Esophagus squamous epithelium (tissue), 5 donors: ENCODE measurements around the gene LTBP3. TPM values are rescaled to one million over a fixed set of nuclear protein-coding genes. Genes with fewer than 3 reads are reported as not detected.

Experiments used
- DNase-seq: peaks from one replicate; lab custom pipeline; 2025; lab: John Stamatoyannopoulos, UW
- H3K27ac ChIP-seq, 4 donors: fragments of 200-600 bp; sonication (generic); one replicate each; pipeline ENCODE4 v1.5.1; 2016 to 2019; ENCODE audit warnings: mild to moderate bottlenecking in 1 of 4
- H3K27me3 ChIP-seq, 4 donors: fragments of 200-600 bp; sonication (generic); 1 replicate in 3 of 4; 2 replicates in 1 of 4; pipeline versions ENCODE4 v1.5.1 to v1.6.0; 2017 to 2021; ENCODE audit warnings: antibody characterized with exemption in 1 of 4
- H3K36me3 ChIP-seq, 3 donors: fragments of 200-600 bp; sonication (generic); one replicate each; pipeline ENCODE4 v1.5.1; 2016 to 2019
- H3K4me1 ChIP-seq, 3 donors: fragments of 200-600 bp; sonication (generic); one replicate each; pipeline ENCODE4 v1.5.1; 2017 to 2019
- H3K4me3 ChIP-seq, 4 donors: fragments of 200-600 bp; sonication (generic); 1 replicate in 3 of 4; 2 replicates in 1 of 4; pipeline ENCODE4 v1.5.1; 2016 to 2019; ENCODE audit warnings: mild to moderate bottlenecking in 2 of 4, moderate library complexity in 1 of 4
- H3K9me3 ChIP-seq, 3 donors: fragments of 200-600 bp; sonication (generic); one replicate each; pipeline ENCODE4 v1.5.1; 2016 to 2019
- CTCF ChIP-seq, 6 experiments: fragments of 450-650 bp in 4 of 6; fragments of 200-600 bp in 2 of 6; sonication (generic) in 2 of 6; IDR thresholded peaks; one replicate each; pipeline ENCODE4 v1.5.1; 2016 to 2019; ENCODE audit warnings: antibody characterized with exemption in 6 of 6, mild to moderate bottlenecking in 4 of 6, moderate library complexity in 4 of 6
- POLR2A ChIP-seq, 4 donors: fragments of 450-650 bp; IDR thresholded peaks; one replicate each; pipeline ENCODE4 v1.6.1; 2017; ENCODE audit warnings: antibody characterized with exemption in 4 of 4, mild to moderate bottlenecking in 4 of 4, moderate library complexity in 3 of 4
- WGBS, 2 donors: methylation state at CpG; one replicate each; pipeline ENCODE4 v1.1.5; 2018; 5-methylcytosine and 5-hydroxymethylcytosine counted together
- intact Hi-C: fragments of 100-400 bp; cut with DNase I; formaldehyde crosslinking; loops from one replicate; pipeline ENCODE4 v1.15.0; 2022
- total RNA-seq, 4 donors: library from RNA; depleted of rRNA; stranded (reverse); fragments of >200 nt; gene quantifications; one replicate each; pipeline ENCODE4 v1.1.0, GENCODE V29; 2016
- donor health status: DM: yes; HTN: yes; CAD: no.

LTBP3 gene
- total RNA-seq, 4 donors from 2014 or later: 28.1 to 87.5 (median 54.0) TPM

- peak overlapping the region in 2 of 4 donors; percentile 19 to 27 for H3K4me3 ChIP-seq
- DNase-seq: no peak
- WGBS, 2 donors: 18 to 19% methylated on average over 4 of the region's 4 CpGs
- intact Hi-C loops: no loop called here
- peak overlapping the region; percentile 95 to 100 (median 97) for H3K27ac ChIP-seq
- H3K36me3 ChIP-seq: no peaks in the 10 kb centered on the region
- H3K9me3 ChIP-seq: no peaks in the 10 kb centered on the region
- H3K27me3 ChIP-seq: no peaks in the 10 kb centered on the region
- TF ChIP-seq CTCF (IDR thresholded peaks at IDR 0.05): no peak
- TF ChIP-seq POLR2A (IDR thresholded peaks at IDR 0.05): no peak
- H3K4me1 ChIP-seq: peaks cover 87 to 97% (median 93%) of the 10 kb centered on the region in 3 donors
These were observed 65.8 kb downstream of the LTBP3 start for GRCh38 chr11:65492387-65492636.

- 14 to 19% methylated on average over 12 to 14 of the region's 17 CpGs for WGBS, 2 donors
- TF ChIP-seq CTCF (IDR thresholded peaks at IDR 0.05) (no peak), POLR2A (IDR thresholded peaks at IDR 0.05) (peak in 3 of 4 donors; percentile 4 to 40 (median 27))
- intact Hi-C loops: no loop called here
- Histone ChIP-seq H3K27me3 (no peaks in the 10 kb centered on the region), H3K4me3 (peak overlapping the region in 1 of 4 donors; percentile 9), H3K36me3 (no peaks in the 10 kb centered on the region), H3K27ac (peak overlapping the region; percentile 95 to 100 (median 97)), H3K9me3 (no peaks in the 10 kb centered on the region), H3K4me1 (peaks cover 90 to 98% (median 96%) of the 10 kb centered on the region in 3 donors)
- no peak for DNase-seq
These were observed 66.4 kb downstream of the LTBP3 start for GRCh38 chr11:65491614-65492386.

- Histone ChIP-seq H3K4me1 (peaks cover 88 to 98% (median 96%) of the 10 kb centered on the region in 3 donors), H3K27ac (peak overlapping the region; percentile 95 to 100 (median 97)), H3K4me3 (no peak overlapping the region), H3K27me3 (no peaks in the 10 kb centered on the region), H3K9me3 (no peaks in the 10 kb centered on the region), H3K36me3 (no peaks in the 10 kb centered on the region)
- TF ChIP-seq CTCF (IDR thresholded peaks at IDR 0.05): no peak
- no peak for TF ChIP-seq POLR2A (IDR thresholded peaks at IDR 0.05)
- WGBS, 2 donors: 60% methylated on average over 2 of the region's 3 CpGs; no CpG with 5 or more reads in 1 of the 2 donors
- intact Hi-C loops: no loop called here
- no peak for DNase-seq
These were observed 67.0 kb downstream of the LTBP3 start for GRCh38 chr11:65491163-65491465.

GRCh38 chr11:65489706-65490320 is 68.3 kb downstream of the LTBP3 start:
- intact Hi-C loops: no loop called here
- DNase-seq: no peak
- H3K4me3 ChIP-seq: no peak overlapping the region
- TF ChIP-seq POLR2A (IDR thresholded peaks at IDR 0.05): no peak
- TF ChIP-seq CTCF (IDR thresholded peaks at IDR 0.05): no peak
- H3K27me3 ChIP-seq: no peaks in the 10 kb centered on the region
- H3K9me3 ChIP-seq: no peaks in the 10 kb centered on the region
- H3K36me3 ChIP-seq: no peaks in the 10 kb centered on the region
- WGBS, 2 donors: 38 to 54% methylated on average over 4 of the region's 8 CpGs
- peak overlapping the region; percentile 95 to 100 (median 97) for H3K27ac ChIP-seq
- peaks cover 82 to 98% (median 94%) of the 10 kb centered on the region in 3 donors for H3K4me1 ChIP-seq

- intact Hi-C loops: no loop called here
- TF ChIP-seq CTCF (IDR thresholded peaks at IDR 0.05): no peak
- TF ChIP-seq POLR2A (IDR thresholded peaks at IDR 0.05): no peak
- H3K36me3 ChIP-seq: no peaks in the 10 kb centered on the region
- no peaks in the 10 kb centered on the region for H3K27me3 ChIP-seq
- H3K4me1 ChIP-seq: peaks cover 76 to 94% (median 90%) of the 10 kb centered on the region in 3 donors
- WGBS, 2 donors: 58% methylated on average over 6 of the region's 10 CpGs; no CpG with 5 or more reads in 1 of the 2 donors
- peak overlapping the region; percentile 95 to 100 (median 97) for H3K27ac ChIP-seq
- H3K4me3 ChIP-seq: no peak overlapping the region
- no peaks in the 10 kb centered on the region for H3K9me3 ChIP-seq
- no peak for DNase-seq
These were observed 69.0 kb downstream of the LTBP3 start for GRCh38 chr11:65489035-65489705.
